Measurements from ENCODE around the gene CALCOCO1. TPM values are rescaled to one million over a fixed set of nuclear protein-coding genes. Genes with fewer than 3 reads are reported as not detected.

The CALCOCO1 gene
- total and polyA plus RNA-seq, 2 experiments from 2014 or later, result 155 to 243 TPM

GRCh38 chr12:53714004-53714403 lies 13.2 kb downstream of the CALCOCO1 start:
- no peak overlapping the region for H2AFZ ChIP-seq
- H3K4me3 ChIP-seq, result no peak overlapping the region
- peaks cover 34% of the 10 kb centered on the region; the same call in 1 of the 2 replicates for H3K36me3 ChIP-seq (ENCODE audit: low read depth)
- H3K9me3 ChIP-seq (ENCODE audit: low read depth), result no peaks in the 10 kb centered on the region
- no peaks in the 10 kb centered on the region; the same call in 1 of the 2 replicates for H3F3A ChIP-seq (ENCODE audit: insufficient read depth)
- H3K27ac ChIP-seq, result no peak overlapping the region
- 95% methylated on average over 4 of the region's 4 CpGs for WGBS, 2 experiments (ENCODE audit: low coverage in 1 of 2, low lambda C conversion rate in 2 of 2, missing lambda C conversion rate in 2 of 2)
- H3K4me1 ChIP-seq (ENCODE audit: insufficient read depth), result no peaks in the 10 kb centered on the region
- H3K9me2 ChIP-seq (ENCODE audit: insufficient read depth), result no peaks in the 10 kb centered on the region
- no peaks in the 10 kb centered on the region for H3K27me3 ChIP-seq (replicated peaks; ENCODE audit: insufficient read depth)
- no peaks in the 10 kb centered on the region for H4K20me1 ChIP-seq (ENCODE audit: insufficient read depth)
- in situ Hi-C loops (cut with MboI), result no loop called here
- no peak overlapping the region for H3K4me2 ChIP-seq (ENCODE audit: unreplicated experiment)
- no peak overlapping the region for H3K9ac ChIP-seq
- no peaks in the 10 kb centered on the region for H3K79me2 ChIP-seq (ENCODE audit: insufficient read depth)
- no peak for TF ChIP-seq EZH2 (IDR thresholded peaks at IDR 0.05; ENCODE audit: insufficient read depth, poor library complexity, severe bottlenecking)
- TF ChIP-seq EZH2phosphoT487 (IDR thresholded peaks at IDR 0.05; ENCODE audit: insufficient read depth, low read depth), result no peak
- DNase-seq, result no peak

- Histone ChIP-seq H3K36me3 (ENCODE audit: low read depth) (peaks cover 32% of the 10 kb centered on the region; the same call in 1 of the 2 replicates), H3K27ac (no peak overlapping the region), H3K9me3 (ENCODE audit: low read depth) (no peaks in the 10 kb centered on the region), H3K27me3 (replicated peaks; ENCODE audit: insufficient read depth) (no peaks in the 10 kb centered on the region), H2AFZ (no peak overlapping the region), H3K4me2 (ENCODE audit: unreplicated experiment) (no peak overlapping the region), H3K79me2 (ENCODE audit: insufficient read depth) (no peaks in the 10 kb centered on the region), H3F3A (ENCODE audit: insufficient read depth) (no peaks in the 10 kb centered on the region; the same call in 1 of the 2 replicates), H3K9me2 (ENCODE audit: insufficient read depth) (no peaks in the 10 kb centered on the region), H3K4me1 (ENCODE audit: insufficient read depth) (no peaks in the 10 kb centered on the region), H4K20me1 (ENCODE audit: insufficient read depth) (no peaks in the 10 kb centered on the region), H3K4me3 (no peak overlapping the region), H3K9ac (no peak overlapping the region)
- in situ Hi-C loops (cut with MboI), result no loop called here
- no peak for DNase-seq
- TF ChIP-seq EZH2 (IDR thresholded peaks at IDR 0.05; ENCODE audit: insufficient read depth, poor library complexity, severe bottlenecking) (no peak), EZH2phosphoT487 (IDR thresholded peaks at IDR 0.05; ENCODE audit: insufficient read depth, low read depth) (no peak)
- WGBS, 2 experiments (ENCODE audit: low coverage in 1 of 2, low lambda C conversion rate in 2 of 2, missing lambda C conversion rate in 2 of 2), result 89 to 95% methylated on average over 9 of the region's 9 CpGs
Observed at GRCh38 chr12:53713516-53713915, 13.7 kb downstream of the CALCOCO1 start.

- no peak for TF ChIP-seq EZH2 (IDR thresholded peaks at IDR 0.05; ENCODE audit: insufficient read depth, poor library complexity, severe bottlenecking)
- TF ChIP-seq EZH2phosphoT487 (IDR thresholded peaks at IDR 0.05; ENCODE audit: insufficient read depth, low read depth), result no peak
- no peaks in the 10 kb centered on the region for H3K4me1 ChIP-seq (ENCODE audit: insufficient read depth)
- in situ Hi-C loops (cut with MboI), result no loop called here
- no peak overlapping the region for H3K9ac ChIP-seq
- DNase-seq, result no peak
- no peak overlapping the region for H3K27ac ChIP-seq
- WGBS, 2 experiments (ENCODE audit: low coverage in 1 of 2, low lambda C conversion rate in 2 of 2, missing lambda C conversion rate in 2 of 2), result 52 to 67% methylated on average over 6 to 8 of the region's 8 CpGs
- no peaks in the 10 kb centered on the region for H3K9me2 ChIP-seq (ENCODE audit: insufficient read depth)
- no peaks in the 10 kb centered on the region for H3K79me2 ChIP-seq (ENCODE audit: insufficient read depth)
- H3K36me3 ChIP-seq (ENCODE audit: low read depth), result peaks cover 27% of the 10 kb centered on the region; the same call in 1 of the 2 replicates
- H3K9me3 ChIP-seq (ENCODE audit: low read depth), result no peaks in the 10 kb centered on the region
- no peaks in the 10 kb centered on the region for H4K20me1 ChIP-seq (ENCODE audit: insufficient read depth)
- no peak overlapping the region for H3K4me3 ChIP-seq
- no peaks in the 10 kb centered on the region; the same call in 1 of the 2 replicates for H3F3A ChIP-seq (ENCODE audit: insufficient read depth)
- H3K27me3 ChIP-seq (replicated peaks; ENCODE audit: insufficient read depth), result no peaks in the 10 kb centered on the region
- H3K4me2 ChIP-seq (ENCODE audit: unreplicated experiment), result no peak overlapping the region
- H2AFZ ChIP-seq, result no peak overlapping the region
Observed at GRCh38 chr12:53712059-53712643, 15.1 kb downstream of the CALCOCO1 start.

- no peak overlapping the region for H3K27ac ChIP-seq
- H3K79me2 ChIP-seq (ENCODE audit: insufficient read depth), result no peaks in the 10 kb centered on the region
- peaks cover 11% of the 10 kb centered on the region; the same call in 1 of the 2 replicates for H3K36me3 ChIP-seq (ENCODE audit: low read depth)
- H2AFZ ChIP-seq, result no peak overlapping the region
- H3K9ac ChIP-seq, result no peak overlapping the region
- no peaks in the 10 kb centered on the region for H3K9me2 ChIP-seq (ENCODE audit: insufficient read depth)
- no peak overlapping the region for H3K4me3 ChIP-seq
- TF ChIP-seq EZH2phosphoT487 (IDR thresholded peaks at IDR 0.05; ENCODE audit: insufficient read depth, low read depth) (no peak), EZH2 (IDR thresholded peaks at IDR 0.05; ENCODE audit: insufficient read depth, poor library complexity, severe bottlenecking) (no peak)
- H3K4me1 ChIP-seq (ENCODE audit: insufficient read depth), result no peaks in the 10 kb centered on the region
- in situ Hi-C loops (cut with MboI), result no loop called here
- no peak overlapping the region for H3K4me2 ChIP-seq (ENCODE audit: unreplicated experiment)
- H3F3A ChIP-seq (ENCODE audit: insufficient read depth), result no peaks in the 10 kb centered on the region; the same call in 1 of the 2 replicates
- H3K27me3 ChIP-seq (replicated peaks; ENCODE audit: insufficient read depth), result 0 out of 2 replicates have a peak, but pooled peaks cover 9% of the 10 kb centered on the region
- no peak for DNase-seq
- 11 to 15% methylated on average over 6 of the region's 6 CpGs for WGBS, 2 experiments (ENCODE audit: low coverage in 1 of 2, low lambda C conversion rate in 2 of 2, missing lambda C conversion rate in 2 of 2)
- no peaks in the 10 kb centered on the region for H3K9me3 ChIP-seq (ENCODE audit: low read depth)
- H4K20me1 ChIP-seq (ENCODE audit: insufficient read depth), result no peaks in the 10 kb centered on the region
Observed at GRCh38 chr12:53710091-53710490, 17.2 kb downstream of the CALCOCO1 start.
